GM21619 (cell line): ENCODE results near the gene CLIP3.
"Not testable (repeated sequence)": the region's sequence is repeated elsewhere in the genome, so short reads cannot be mapped to it uniquely, and the experiment has no call there.

Experiments
- ATAC-seq: cut with Tn5 transposase; IDR thresholded peaks from one replicate; pipeline ENCODE4 v1.9.1; 2021; ENCODE audit not compliant: unreplicated experiment

CLIP3 gene

GRCh38 chr19:36032251-36033104 is at the start of gene CLIP3:
Gene CLIP3, minus strand, starts transcription at chr19:36032873. Its CDS starts 516 bp downstream, at chr19:36032357.
- no peak for ATAC-seq

GRCh38 chr19:36081894-36082293 is 49.2 kb upstream of the CLIP3 start:
- ATAC-seq: no peak

GRCh38 chr19:36081385-36081784 is 48.7 kb upstream of the CLIP3 start:
- ATAC-seq: no peak

- no peak for ATAC-seq
Measured at GRCh38 chr19:36079389-36079945, 46.8 kb upstream of the CLIP3 start.

- no peak for ATAC-seq
Measured at GRCh38 chr19:36073121-36073876, 40.6 kb upstream of the CLIP3 start.

- no peak for ATAC-seq
Measured at GRCh38 chr19:36072081-36072480, 39.4 kb upstream of the CLIP3 start.

GRCh38 chr19:36068810-36069499 is 36.3 kb upstream of the CLIP3 start:
- not testable (repeated sequence) for ATAC-seq

GRCh38 chr19:36067681-36068080 is 35.0 kb upstream of the CLIP3 start:
- ATAC-seq: no peak

GRCh38 chr19:36064826-36065225 is 32.2 kb upstream of the CLIP3 start:
- ATAC-seq: no peak

GRCh38 chr19:36061367-36061766 is 28.7 kb upstream of the CLIP3 start:
- no peak for ATAC-seq

- no peak for ATAC-seq
Measured at GRCh38 chr19:36060430-36060829, 27.8 kb upstream of the CLIP3 start.

GRCh38 chr19:36059180-36059910 is 26.7 kb upstream of the CLIP3 start:
- no peak for ATAC-seq

- ATAC-seq: no peak
Measured at GRCh38 chr19:36058481-36059179, 26.0 kb upstream of the CLIP3 start.

GRCh38 chr19:36054733-36055686 is 22.3 kb upstream of the CLIP3 start, which contains the start of gene WDR62:
Gene WDR62, plus strand, starts transcription at chr19:36054897. Its CDS starts 75 bp downstream, at chr19:36054972.
- peak; percentile 59 for ATAC-seq

GRCh38 chr19:36054119-36054732 is 21.6 kb upstream of the CLIP3 start, which contains the start of gene THAP8:
Gene THAP8, minus strand, starts transcription at chr19:36054285. Its CDS starts 68 bp downstream, at chr19:36054217.
- ATAC-seq: peak; percentile 75

- ATAC-seq: no peak
Measured at GRCh38 chr19:36051637-36052036, 19.0 kb upstream of the CLIP3 start.

- no peak for ATAC-seq
Measured at GRCh38 chr19:36051236-36051635, 18.6 kb upstream of the CLIP3 start.

GRCh38 chr19:36049080-36049698 is 16.5 kb upstream of the CLIP3 start:
- ATAC-seq: no peak
